Fibroblast of lung (primary cell): ENCODE measurements around the gene NR2F2. TPM values are rescaled to one million over a fixed set of nuclear protein-coding genes. Genes with fewer than 3 reads are reported as not detected.
A peak's percentile ranks its signal among the peaks of the same experiment; 100 is the strongest.

Experiments used
- DNase-seq, 2 donors: peaks; one replicate each; pipeline versions ENCODE4 v3.0.0 to v3.0.0-alpha.2; 2010; ENCODE audit warnings: low read depth in 2 of 2
- H2AFZ ChIP-seq: 2 replicates; pipeline ENCODE4 v1.5.1; 2012; ENCODE audit warnings: low read length, control low read depth, inconsistent platforms
- H3K27ac ChIP-seq: 2 replicates; pipeline ENCODE4 v1.5.1; 2011; ENCODE audit warnings: low read length, control low read depth; ENCODE audit not compliant: insufficient read depth
- H3K27me3 ChIP-seq: 2 replicates; pipeline ENCODE4 v1.5.1; 2011; ENCODE audit warnings: mild to moderate bottlenecking, low read length; ENCODE audit not compliant: control insufficient read depth, insufficient read depth
- H3K36me3 ChIP-seq: 2 replicates; pipeline ENCODE4 v1.5.1; 2011; ENCODE audit warnings: low read length; ENCODE audit not compliant: control insufficient read depth, insufficient read depth
- H3K4me1 ChIP-seq: 2 replicates; pipeline ENCODE4 v1.5.1; 2011; ENCODE audit warnings: low read length; ENCODE audit not compliant: control insufficient read depth, insufficient read depth; ENCODE audit errors: extremely low read depth
- H3K4me2 ChIP-seq: 2 replicates; pipeline ENCODE4 v1.5.1; 2011; ENCODE audit warnings: low read length, control low read depth; ENCODE audit not compliant: insufficient read depth; ENCODE audit errors: extremely low read depth
- H3K4me3 ChIP-seq, 4 experiments: fragments of 200-600 bp in 1 of 4; sonication (generic) in 1 of 4; replicated peaks in 1 of 4; 2 replicates each; pipeline ENCODE4 v1.5.1; 2011 to 2016; ENCODE audit warnings: low read length in 4 of 4, low read depth in 3 of 4, mild to moderate bottlenecking in 3 of 4, control low read depth in 2 of 4, inconsistent platforms in 1 of 4, mixed read lengths in 1 of 4; ENCODE audit not compliant: insufficient read depth in 1 of 4; ENCODE audit errors: control extremely low read depth in 1 of 4
- H3K79me2 ChIP-seq: 2 replicates; pipeline ENCODE4 v1.5.1; 2012; ENCODE audit warnings: mild to moderate bottlenecking, low read length, inconsistent platforms; ENCODE audit not compliant: control insufficient read depth, insufficient read depth
- H3K9ac ChIP-seq: 2 replicates; pipeline ENCODE4 v1.5.1; 2011; ENCODE audit warnings: mild to moderate bottlenecking, low read length, control low read depth; ENCODE audit not compliant: insufficient read depth
- H3K9me3 ChIP-seq: 2 replicates; pipeline ENCODE4 v1.5.1; 2012; ENCODE audit warnings: low read depth, low read length; ENCODE audit not compliant: control insufficient read depth, insufficient read depth
- H4K20me1 ChIP-seq: 2 replicates; pipeline ENCODE4 v1.5.1; 2011; ENCODE audit warnings: low read length; ENCODE audit not compliant: control insufficient read depth, insufficient read depth; ENCODE audit errors: extremely low read depth
- EZH2 ChIP-seq: IDR thresholded peaks from 2 replicates; pipeline ENCODE4 v1.5.1; 2012; ENCODE audit warnings: low read length, control low read depth, mild to moderate bottlenecking; ENCODE audit errors: missing control alignments
- polyA plus RNA-seq, 2 donors: library from polyadenylated mRNA; depleted of rRNA in 1 of 2; stranded (reverse) in 1 of 2; unstranded in 1 of 2; fragments of >200 nt; gene quantifications; 2 replicates each; pipeline ENCODE4 v1.2.1, GENCODE V29; 2011 to 2012; ENCODE audit warnings: missing spikeins in 1 of 2
- total RNA-seq: library from RNA; depleted of rRNA; stranded (reverse); fragments of >200 nt; gene quantifications from 2 replicates; pipeline ENCODE4 v1.2.1, GENCODE V29; 2014
- TF ChIP-seq, protein P1 (sequence below), 2 donors: IDR thresholded peaks in 1 of 2; conservative IDR thresholded peaks in 1 of 2; 1 replicate in 1 of 2; 2 replicates in 1 of 2; pipeline ENCODE4 v1.5.1; 2011 to 2012; ENCODE audit warnings: low read length in 2 of 2, control low read depth in 1 of 2, inconsistent platforms in 1 of 2, low read depth in 1 of 2, mild to moderate bottlenecking in 1 of 2

Gene NR2F2
- total and polyA plus RNA-seq, 2 donors (not counting 1 experiment from before 2014, with no cell fraction given): 15.7 to 130 TPM

DNA sequence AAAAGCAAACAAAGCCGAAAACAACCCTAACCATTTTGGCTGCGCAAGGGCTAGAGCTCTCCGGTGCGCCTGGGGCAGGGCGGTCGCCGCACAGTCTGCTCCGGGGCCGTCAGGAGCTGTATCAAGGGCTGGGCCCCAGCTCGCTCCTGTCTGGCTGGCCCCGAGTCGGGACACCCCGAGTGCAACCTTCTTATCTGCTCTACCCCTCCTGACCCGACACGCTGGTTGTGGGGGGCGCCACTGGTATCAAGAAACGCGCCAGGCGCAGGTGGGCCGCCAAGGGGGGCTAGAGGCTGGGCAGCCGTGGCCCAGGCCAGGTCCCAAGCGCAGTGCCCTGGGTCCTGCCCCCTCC lies 36.0 kb downstream of the NR2F2 start:
- Histone ChIP-seq H3K4me3 (no peak overlapping the region), H3K27ac (no peak overlapping the region), H3K79me2 (no peaks in the 10 kb centered on the region), H3K4me2 (no peak overlapping the region), H3K9me3 (no peaks in the 10 kb centered on the region), H3K9ac (no peak overlapping the region), H3K27me3 (no peaks in the 10 kb centered on the region), H4K20me1 (no peaks in the 10 kb centered on the region), H3K4me1 (no peaks in the 10 kb centered on the region), H3K36me3 (no peaks in the 10 kb centered on the region), H2AFZ (no peak overlapping the region)
- no peak for DNase-seq
- TF ChIP-seq EZH2: no peak
- TF ChIP-seq, protein P1, sequence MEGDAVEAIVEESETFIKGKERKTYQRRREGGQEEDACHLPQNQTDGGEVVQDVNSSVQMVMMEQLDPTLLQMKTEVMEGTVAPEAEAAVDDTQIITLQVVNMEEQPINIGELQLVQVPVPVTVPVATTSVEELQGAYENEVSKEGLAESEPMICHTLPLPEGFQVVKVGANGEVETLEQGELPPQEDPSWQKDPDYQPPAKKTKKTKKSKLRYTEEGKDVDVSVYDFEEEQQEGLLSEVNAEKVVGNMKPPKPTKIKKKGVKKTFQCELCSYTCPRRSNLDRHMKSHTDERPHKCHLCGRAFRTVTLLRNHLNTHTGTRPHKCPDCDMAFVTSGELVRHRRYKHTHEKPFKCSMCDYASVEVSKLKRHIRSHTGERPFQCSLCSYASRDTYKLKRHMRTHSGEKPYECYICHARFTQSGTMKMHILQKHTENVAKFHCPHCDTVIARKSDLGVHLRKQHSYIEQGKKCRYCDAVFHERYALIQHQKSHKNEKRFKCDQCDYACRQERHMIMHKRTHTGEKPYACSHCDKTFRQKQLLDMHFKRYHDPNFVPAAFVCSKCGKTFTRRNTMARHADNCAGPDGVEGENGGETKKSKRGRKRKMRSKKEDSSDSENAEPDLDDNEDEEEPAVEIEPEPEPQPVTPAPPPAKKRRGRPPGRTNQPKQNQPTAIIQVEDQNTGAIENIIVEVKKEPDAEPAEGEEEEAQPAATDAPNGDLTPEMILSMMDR (conservative IDR thresholded peaks at IDR 0.05 in 1 of 2, IDR thresholded peaks at IDR 0.05 in 1 of 2; ENCODE audit: low read depth in 1 of 2, low read length in 2 of 2): no peak

DNA sequence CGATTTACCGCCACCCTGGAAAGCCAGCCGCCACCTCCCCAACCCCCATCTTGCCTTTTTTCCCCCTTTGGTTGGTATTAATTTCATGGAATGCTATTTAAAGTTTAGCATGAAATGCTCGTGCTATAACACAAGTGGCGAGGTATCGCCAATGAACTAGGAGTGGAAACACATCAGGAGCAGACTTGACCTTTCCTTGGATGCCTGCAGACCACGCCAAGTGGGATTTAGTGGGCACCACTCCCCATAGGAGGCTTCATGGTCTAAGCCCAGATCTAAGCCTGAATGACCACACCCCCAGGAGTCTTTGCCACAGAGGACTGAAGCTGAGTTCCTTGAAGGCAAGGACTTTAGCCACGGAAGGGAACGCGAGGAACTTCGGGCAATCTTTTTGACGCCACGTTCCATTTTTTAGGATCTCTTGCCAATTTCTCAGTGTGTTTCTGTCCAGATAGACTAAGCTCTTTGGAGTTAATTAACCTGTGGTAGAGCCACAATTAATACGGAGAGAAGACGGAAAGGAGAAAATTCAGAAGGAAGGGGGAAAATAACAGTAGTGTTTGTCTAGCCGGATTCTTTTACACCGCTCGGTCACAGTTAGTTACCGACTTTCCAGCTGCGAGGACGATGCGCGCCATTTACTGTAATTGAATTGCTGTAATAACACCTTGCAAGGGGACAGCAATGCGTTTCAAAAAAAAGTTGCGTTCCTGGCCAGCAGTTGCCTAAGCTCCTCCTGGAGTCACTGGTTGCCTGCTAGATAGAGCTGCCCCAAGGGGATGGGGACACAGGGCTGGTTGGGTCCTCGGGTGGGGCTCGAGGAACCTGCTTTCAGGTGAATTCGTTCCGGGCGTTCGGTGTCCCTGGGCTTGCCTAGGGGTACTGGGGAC lies 37.1 kb downstream of the NR2F2 start:
- Histone ChIP-seq H4K20me1 (no peaks in the 10 kb centered on the region), H3K79me2 (no peaks in the 10 kb centered on the region), H3K27me3 (no peaks in the 10 kb centered on the region), H3K9me3 (no peaks in the 10 kb centered on the region), H3K4me1 (no peaks in the 10 kb centered on the region), H3K36me3 (no peaks in the 10 kb centered on the region), H3K4me3 (peak overlapping the region in 1 of 4 experiments; percentile 8), H3K4me2 (no peak overlapping the region), H3K27ac (no peak overlapping the region), H3K9ac (no peak overlapping the region), H2AFZ (no peak overlapping the region)
- no peak for DNase-seq
- TF ChIP-seq, protein P1 (conservative IDR thresholded peaks at IDR 0.05 in 1 of 2, IDR thresholded peaks at IDR 0.05 in 1 of 2; ENCODE audit: low read depth in 1 of 2, low read length in 2 of 2): no peak
- TF ChIP-seq EZH2: no peak

DNA sequence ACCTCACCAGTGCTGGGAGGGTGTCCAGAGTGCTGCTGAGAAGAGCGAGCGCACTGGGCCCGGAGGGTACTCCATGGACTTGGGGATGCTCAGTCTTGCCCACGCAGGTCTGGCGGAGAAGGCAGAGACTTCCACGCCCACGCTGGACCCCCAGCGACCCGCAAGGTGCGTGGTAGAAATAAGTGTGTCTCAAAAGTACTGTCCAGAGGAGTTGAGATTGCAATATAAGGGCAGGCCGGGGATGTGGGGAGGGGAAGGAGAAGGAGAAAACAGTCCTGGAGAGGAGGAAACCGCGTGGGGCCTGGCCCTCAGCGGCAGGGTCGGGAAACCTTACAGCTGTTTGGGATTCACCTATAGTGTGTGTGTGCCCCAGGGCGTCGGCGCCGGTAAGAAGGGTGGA lies 38.9 kb downstream of the NR2F2 start:
- Histone ChIP-seq H3K27ac (no peak overlapping the region), H3K79me2 (no peaks in the 10 kb centered on the region), H3K4me1 (no peaks in the 10 kb centered on the region), H3K27me3 (no peaks in the 10 kb centered on the region), H3K9me3 (no peaks in the 10 kb centered on the region), H3K4me2 (no peak overlapping the region), H3K9ac (no peak overlapping the region), H3K4me3 (no peak overlapping the region), H3K36me3 (no peaks in the 10 kb centered on the region), H2AFZ (no peak overlapping the region), H4K20me1 (no peaks in the 10 kb centered on the region)
- TF ChIP-seq, protein P1 (conservative IDR thresholded peaks at IDR 0.05 in 1 of 2, IDR thresholded peaks at IDR 0.05 in 1 of 2; ENCODE audit: low read depth in 1 of 2, low read length in 2 of 2): no peak
- no peak for TF ChIP-seq EZH2
- no peak for DNase-seq
